Body of pancreas (tissue), 4 donors: ENCODE data around the gene SLC22A6. TPM values are rescaled to one million over a fixed set of nuclear protein-coding genes. Genes with fewer than 3 reads are reported as not detected.

Experiments used
- ATAC-seq: fragments of 150-250 bp; one replicate; pipeline ENCODE4 v1.9.1; 2016
- DNase-seq, 4 donors: peaks; one replicate each; pipeline ENCODE4 v3.0.0-alpha.2; 2019
- H3K27ac ChIP-seq, 4 donors: fragments of 200-600 bp; sonication (generic); 1 replicate in 3 of 4; 2 replicates in 1 of 4; pipeline versions ENCODE4 v1.5.1 to v1.6.1; 2016 to 2019; ENCODE audit warnings: mild to moderate bottlenecking in 1 of 4, mixed read lengths in 1 of 4, moderate library complexity in 1 of 4
- H3K27me3 ChIP-seq, 2 donors: fragments of 200-600 bp; sonication (generic); one replicate each; pipeline ENCODE4 v1.6.0; 2016; ENCODE audit warnings: mild to moderate bottlenecking in 1 of 2
- H3K36me3 ChIP-seq, 2 donors: fragments of 200-600 bp; sonication (generic); replicated peaks in 1 of 2; 2 replicates each; pipeline ENCODE4 v1.5.1; 2016; ENCODE audit warnings: low read depth in 2 of 2; ENCODE audit not compliant: insufficient read depth in 1 of 2
- H3K4me1 ChIP-seq: fragments of 200-600 bp; sonication (generic); one replicate; pipeline ENCODE4 v1.6.0; 2016
- H3K4me3 ChIP-seq, 2 donors: fragments of 200-600 bp; sonication (generic); 1 replicate in 1 of 2; 2 replicates in 1 of 2; pipeline ENCODE4 v1.5.1; 2016 to 2019
- H3K9me3 ChIP-seq, 3 donors: fragments of 200-600 bp; sonication (generic); 1 replicate in 2 of 3; 2 replicates in 1 of 3; pipeline ENCODE4 v1.5.1; 2016
- POLR2A ChIP-seq, 3 donors: fragments of 450-650 bp; IDR thresholded peaks; one replicate each; pipeline ENCODE4 v1.6.1; 2016; ENCODE audit warnings: antibody characterized with exemption in 3 of 3, mild to moderate bottlenecking in 2 of 3
- WGBS, 2 donors: methylation state at CpG; one replicate each; pipeline ENCODE4 v1.1.5; 2017; 5-methylcytosine and 5-hydroxymethylcytosine counted together
- intact Hi-C: fragments of 100-400 bp; cut with DNase I; formaldehyde crosslinking; loops from one replicate; pipeline ENCODE4 v1.15.1; 2023
- total RNA-seq, 2 donors: library from RNA; depleted of rRNA; stranded (reverse); fragments of >200 nt; gene quantifications; one replicate each; pipeline ENCODE4 v1.1.0, GENCODE V29; 2016
- TF ChIP-seq, protein P1 (sequence below), 7 experiments: fragments of 450-650 bp in 4 of 7; fragments of 200-600 bp in 3 of 7; sonication (generic) in 3 of 7; IDR thresholded peaks; one replicate each; pipeline ENCODE4 v1.5.1; 2016 to 2019; ENCODE audit warnings: antibody characterized with exemption in 7 of 7

SLC22A6 gene
- total RNA-seq, 2 donors from 2014 or later: not detected

DNA sequence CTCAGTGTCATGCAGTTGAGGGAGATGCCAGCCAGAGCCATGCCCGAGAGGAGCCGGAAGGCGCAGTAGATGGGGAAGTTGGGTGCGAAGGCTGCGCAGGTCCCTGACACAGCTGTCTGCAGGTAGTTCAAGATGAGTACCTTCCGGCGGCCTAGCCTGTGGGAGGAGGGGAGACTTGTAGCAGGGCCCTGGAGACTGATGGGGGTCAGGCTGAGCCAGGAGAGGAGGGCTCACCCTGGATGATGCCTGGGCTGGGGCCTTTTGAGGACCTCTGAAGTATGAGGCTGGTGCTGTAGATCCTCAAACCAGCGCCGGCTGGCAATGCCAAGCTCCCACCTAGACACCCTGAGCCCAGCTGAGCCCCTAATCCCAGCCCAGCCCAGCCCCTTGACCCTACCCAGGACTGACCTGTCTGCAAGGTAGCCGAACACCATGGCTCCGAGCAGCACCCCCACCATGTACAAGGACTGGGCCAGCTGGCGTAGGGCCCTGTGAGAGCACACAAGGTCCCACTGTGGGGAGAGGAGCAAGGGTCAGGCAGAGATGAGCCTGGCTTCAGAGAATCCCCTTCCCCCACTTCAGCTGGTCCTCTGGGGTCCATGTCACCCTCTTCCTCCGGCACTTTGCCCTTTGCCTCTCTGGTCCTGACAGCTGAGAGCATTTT, 1.1 kb downstream of the SLC22A6 start:
- ATAC-seq (no peak), DNase-seq (no peak)
- Histone ChIP-seq H3K36me3 (no peaks in the 10 kb centered on the region), H3K9me3 (no peaks in the 10 kb centered on the region), H3K27me3 (no peaks in the 10 kb centered on the region), H3K27ac (no peak overlapping the region), H3K4me1 (no peaks in the 10 kb centered on the region), H3K4me3 (no peak overlapping the region)
- WGBS, 2 donors: 82 to 89% methylated on average over 10 to 13 of the region's 13 CpGs
- TF ChIP-seq, protein P1, sequence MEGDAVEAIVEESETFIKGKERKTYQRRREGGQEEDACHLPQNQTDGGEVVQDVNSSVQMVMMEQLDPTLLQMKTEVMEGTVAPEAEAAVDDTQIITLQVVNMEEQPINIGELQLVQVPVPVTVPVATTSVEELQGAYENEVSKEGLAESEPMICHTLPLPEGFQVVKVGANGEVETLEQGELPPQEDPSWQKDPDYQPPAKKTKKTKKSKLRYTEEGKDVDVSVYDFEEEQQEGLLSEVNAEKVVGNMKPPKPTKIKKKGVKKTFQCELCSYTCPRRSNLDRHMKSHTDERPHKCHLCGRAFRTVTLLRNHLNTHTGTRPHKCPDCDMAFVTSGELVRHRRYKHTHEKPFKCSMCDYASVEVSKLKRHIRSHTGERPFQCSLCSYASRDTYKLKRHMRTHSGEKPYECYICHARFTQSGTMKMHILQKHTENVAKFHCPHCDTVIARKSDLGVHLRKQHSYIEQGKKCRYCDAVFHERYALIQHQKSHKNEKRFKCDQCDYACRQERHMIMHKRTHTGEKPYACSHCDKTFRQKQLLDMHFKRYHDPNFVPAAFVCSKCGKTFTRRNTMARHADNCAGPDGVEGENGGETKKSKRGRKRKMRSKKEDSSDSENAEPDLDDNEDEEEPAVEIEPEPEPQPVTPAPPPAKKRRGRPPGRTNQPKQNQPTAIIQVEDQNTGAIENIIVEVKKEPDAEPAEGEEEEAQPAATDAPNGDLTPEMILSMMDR (IDR thresholded peaks at IDR 0.05): no peak
- no peak for TF ChIP-seq POLR2A (IDR thresholded peaks at IDR 0.05)
- intact Hi-C loops: no loop called here

DNA sequence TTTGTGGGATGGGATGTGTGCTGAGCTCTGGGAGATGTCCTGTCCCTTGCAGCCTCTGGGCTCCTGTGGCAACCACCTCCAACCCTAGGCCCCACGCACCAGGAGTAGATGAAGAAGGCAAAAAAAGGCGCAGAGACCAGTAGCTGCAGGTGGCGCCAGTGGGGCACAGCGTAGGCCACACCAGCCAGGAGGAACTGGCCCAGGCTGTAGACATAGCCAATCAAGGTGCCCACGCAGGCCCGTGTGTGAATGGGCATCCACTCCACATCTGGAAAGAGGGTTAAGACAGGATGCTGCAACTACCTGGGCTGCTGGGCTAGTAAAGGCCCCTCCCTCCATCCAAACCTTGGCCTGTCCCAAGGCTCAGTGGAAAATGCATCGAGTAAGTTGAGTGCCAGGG, 3.0 kb downstream of the SLC22A6 start:
- intact Hi-C loops: no loop called here
- 88 to 91% methylated on average over 7 of the region's 7 CpGs for WGBS, 2 donors
- Histone ChIP-seq H3K36me3 (no peaks in the 10 kb centered on the region), H3K4me1 (no peaks in the 10 kb centered on the region), H3K9me3 (no peaks in the 10 kb centered on the region), H3K27me3 (no peaks in the 10 kb centered on the region), H3K27ac (no peak overlapping the region), H3K4me3 (no peak overlapping the region)
- ATAC-seq (no peak), DNase-seq (no peak)
- TF ChIP-seq, protein P1 (IDR thresholded peaks at IDR 0.05): no peak
- TF ChIP-seq POLR2A (IDR thresholded peaks at IDR 0.05): no peak

DNA sequence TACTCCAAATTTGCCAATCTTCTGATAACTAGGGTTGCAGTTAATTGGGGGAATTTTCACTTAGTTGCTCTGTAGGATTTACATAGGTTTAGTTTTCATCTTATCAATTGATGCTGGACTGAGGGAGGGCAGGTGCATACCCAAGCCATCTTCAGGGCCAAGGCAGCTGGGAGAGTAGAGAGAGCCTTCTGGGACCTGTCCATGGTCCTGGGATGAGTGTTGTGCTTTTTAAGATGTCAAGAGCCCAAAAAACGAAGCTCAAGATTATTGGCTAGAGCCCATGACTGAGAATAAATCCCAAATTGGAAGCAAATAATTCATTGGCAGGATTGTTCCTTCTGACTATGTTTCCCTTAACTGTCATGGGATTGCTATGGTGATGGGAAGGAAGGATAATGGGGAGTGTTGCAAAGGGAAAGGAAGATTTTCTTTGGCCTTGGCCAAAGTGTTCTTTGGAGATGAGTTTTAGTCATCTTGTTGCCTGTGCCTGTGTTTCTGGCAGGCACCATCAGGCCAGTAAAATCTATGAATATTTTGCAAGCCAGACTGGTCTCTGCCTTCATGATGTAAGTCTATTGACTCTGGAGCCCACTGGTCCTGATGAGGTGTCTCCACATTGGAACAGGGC, 4.5 kb downstream of the SLC22A6 start:
- TF ChIP-seq, protein P1 (IDR thresholded peaks at IDR 0.05): no peak
- WGBS, 2 donors: 22 to 67% methylated on average over 1 of the region's 1 CpG
- H3K36me3 ChIP-seq: no peaks in the 10 kb centered on the region
- no peaks in the 10 kb centered on the region for H3K27me3 ChIP-seq
- DNase-seq (no peak), ATAC-seq (no peak)
- peaks cover 1% of the 10 kb centered on the region for H3K4me1 ChIP-seq
- H3K27ac ChIP-seq: no peak overlapping the region
- H3K4me3 ChIP-seq: no peak overlapping the region
- no peaks in the 10 kb centered on the region for H3K9me3 ChIP-seq
- intact Hi-C loops: no loop called here

DNA sequence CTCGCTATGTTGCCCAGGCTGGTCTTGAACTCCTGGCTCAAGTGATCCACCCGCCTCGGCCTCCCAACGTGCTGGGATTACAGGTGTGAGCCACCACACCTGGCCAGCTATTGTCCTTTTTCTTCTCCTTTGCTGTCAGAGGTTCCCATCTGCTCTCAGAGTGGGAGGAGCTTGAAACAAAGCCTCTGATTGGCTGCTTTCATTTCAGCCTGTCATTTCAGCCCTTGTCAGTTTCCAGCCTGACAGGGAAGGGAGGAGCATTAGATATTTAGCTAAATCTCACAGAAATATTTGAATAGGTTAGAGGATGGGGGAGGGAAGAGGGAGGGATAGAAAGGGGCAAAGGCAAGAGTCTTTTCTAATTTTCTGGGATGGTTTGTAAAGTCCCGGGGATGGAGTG, 8.7 kb downstream of the SLC22A6 start:
- no peak overlapping the region for H3K27ac ChIP-seq
- H3K36me3 ChIP-seq: no peaks in the 10 kb centered on the region
- no peaks in the 10 kb centered on the region for H3K27me3 ChIP-seq
- DNase-seq (no peak), ATAC-seq (no peak)
- TF ChIP-seq, protein P1 (IDR thresholded peaks at IDR 0.05): no peak
- no peak for TF ChIP-seq POLR2A (IDR thresholded peaks at IDR 0.05)
- 81 to 84% methylated on average over 5 of the region's 5 CpGs for WGBS, 2 donors
- H3K9me3 ChIP-seq: no peaks in the 10 kb centered on the region
- intact Hi-C loops: no loop called here
- no peak overlapping the region for H3K4me3 ChIP-seq
- H3K4me1 ChIP-seq: peaks cover 9% of the 10 kb centered on the region
